ENCODE results near the gene CTBP2.

Gene CTBP2

GRCh38 chr10:125003146-125003900 lies 157.0 kb downstream of the CTBP2 start:
- no peak for DNase-seq

DNA sequence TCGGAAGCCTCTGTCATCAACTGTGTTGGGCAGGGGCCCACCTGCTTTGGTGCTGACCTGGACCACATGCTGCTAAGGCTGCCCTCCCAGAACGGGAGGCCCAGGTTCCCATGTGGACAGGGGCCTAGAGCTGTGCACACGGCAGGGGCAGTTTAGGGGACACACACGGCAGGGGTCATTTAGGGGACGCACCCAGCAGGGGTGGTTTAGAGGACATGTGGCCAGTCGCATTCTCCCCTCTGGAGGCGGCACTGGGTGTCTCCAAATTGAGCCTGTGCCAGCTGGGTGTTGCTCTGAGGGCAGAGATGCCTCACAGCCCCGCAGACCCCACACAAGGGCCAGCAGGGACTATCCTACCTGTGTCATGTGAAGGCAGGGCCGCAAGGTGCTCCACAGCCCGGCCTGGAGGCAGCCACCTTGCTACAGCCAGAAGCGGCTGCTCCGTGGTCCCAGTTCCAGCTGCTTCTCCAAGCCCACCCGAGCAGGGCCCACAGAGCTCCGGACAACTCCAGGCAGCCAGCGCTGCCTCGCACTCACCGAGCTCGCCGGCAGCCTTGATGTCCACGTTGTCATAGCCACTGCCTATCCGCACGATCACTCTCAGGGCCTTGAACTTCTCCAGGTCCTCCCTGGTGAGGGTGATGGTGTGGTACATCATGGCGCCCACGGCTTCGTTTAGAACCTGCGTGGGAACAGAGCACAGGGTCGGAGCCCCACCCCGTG lies 157.8 kb downstream of the CTBP2 start:
- DNase-seq = no peak

GRCh38 chr10:125002047-125002422 lies 158.3 kb downstream of the CTBP2 start:
- DNase-seq = no peak

DNA sequence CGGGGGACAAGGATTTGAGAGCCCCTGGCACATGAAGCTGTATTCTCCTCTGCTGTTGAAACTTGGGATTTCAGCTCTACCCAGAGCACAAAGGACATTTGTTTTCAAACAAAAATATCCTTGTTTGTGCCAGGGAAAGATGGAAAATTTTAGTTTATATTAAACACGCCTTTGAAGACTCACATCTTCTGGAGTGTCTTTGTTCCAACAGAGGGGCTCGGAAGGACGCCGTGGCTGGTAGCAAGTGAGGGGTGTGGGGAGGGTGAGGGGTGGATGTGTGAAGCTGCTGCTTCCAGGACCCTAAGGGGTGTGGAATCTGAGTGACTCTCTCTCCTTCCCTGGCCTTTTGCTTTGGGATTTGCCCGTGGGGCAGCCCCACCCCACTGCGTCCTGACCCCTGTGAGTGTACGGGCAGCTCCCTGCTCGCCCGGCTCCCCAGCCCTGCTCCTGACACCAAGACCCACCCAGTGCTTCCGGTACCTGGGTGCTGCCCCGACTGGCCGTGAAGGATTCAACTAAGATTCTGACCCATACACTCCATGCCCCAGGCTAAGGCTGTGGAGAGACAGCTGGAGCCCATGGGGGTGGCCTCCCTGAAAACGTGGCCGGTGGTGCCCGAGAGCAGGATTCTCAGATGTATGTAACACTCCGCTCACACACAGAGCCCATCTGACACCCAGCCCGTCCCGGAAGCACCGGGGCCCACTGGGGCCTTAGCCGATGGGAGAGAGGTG lies 158.9 kb downstream of the CTBP2 start:
- DNase-seq = no peak

DNA sequence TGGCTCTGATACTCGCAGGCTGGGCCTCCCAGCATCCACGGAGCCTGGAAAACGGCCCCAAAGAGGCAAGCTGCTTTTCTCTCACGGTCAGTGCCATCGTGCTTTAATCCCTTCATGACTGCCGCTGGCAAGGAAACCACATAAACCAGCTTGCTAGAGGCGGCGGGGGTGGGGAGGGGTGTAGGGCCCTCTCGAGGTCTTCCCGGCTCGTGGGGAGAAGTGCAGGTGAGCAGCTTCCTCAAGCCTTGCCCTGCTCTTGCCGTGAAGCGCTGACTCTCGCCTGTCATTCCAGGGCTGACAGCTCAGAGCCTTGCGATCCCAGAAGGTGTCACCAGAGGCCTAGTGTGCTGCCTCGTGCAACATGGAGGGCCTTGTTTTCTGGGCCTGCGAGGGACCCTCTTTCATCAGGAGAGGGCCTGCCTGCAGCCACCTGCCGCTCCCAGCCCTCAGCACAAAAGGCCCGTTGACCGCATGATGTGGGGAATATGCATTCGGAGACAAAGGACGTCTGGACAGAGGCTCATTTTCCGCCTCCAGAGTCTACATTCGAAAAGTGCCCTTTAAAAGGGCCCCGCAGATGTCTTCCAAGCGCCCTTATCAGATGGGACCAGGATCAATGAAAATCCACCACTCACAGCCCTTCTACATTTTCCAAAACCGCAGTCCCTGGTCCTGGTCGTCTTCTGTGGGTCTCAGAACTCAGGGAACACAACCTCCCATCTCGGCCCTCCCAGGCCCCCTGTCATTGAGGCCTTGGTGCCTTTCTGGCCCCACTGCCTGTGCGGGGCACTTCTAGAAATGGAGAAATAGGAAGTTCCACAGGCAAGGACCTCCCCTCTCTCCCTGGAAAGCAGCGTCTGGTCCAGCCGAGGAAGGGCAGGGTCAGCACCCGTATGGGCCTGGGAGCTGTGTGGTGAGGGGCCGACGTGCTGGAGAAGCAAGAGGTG lies 159.7 kb downstream of the CTBP2 start:
- DNase-seq = no peak

DNA sequence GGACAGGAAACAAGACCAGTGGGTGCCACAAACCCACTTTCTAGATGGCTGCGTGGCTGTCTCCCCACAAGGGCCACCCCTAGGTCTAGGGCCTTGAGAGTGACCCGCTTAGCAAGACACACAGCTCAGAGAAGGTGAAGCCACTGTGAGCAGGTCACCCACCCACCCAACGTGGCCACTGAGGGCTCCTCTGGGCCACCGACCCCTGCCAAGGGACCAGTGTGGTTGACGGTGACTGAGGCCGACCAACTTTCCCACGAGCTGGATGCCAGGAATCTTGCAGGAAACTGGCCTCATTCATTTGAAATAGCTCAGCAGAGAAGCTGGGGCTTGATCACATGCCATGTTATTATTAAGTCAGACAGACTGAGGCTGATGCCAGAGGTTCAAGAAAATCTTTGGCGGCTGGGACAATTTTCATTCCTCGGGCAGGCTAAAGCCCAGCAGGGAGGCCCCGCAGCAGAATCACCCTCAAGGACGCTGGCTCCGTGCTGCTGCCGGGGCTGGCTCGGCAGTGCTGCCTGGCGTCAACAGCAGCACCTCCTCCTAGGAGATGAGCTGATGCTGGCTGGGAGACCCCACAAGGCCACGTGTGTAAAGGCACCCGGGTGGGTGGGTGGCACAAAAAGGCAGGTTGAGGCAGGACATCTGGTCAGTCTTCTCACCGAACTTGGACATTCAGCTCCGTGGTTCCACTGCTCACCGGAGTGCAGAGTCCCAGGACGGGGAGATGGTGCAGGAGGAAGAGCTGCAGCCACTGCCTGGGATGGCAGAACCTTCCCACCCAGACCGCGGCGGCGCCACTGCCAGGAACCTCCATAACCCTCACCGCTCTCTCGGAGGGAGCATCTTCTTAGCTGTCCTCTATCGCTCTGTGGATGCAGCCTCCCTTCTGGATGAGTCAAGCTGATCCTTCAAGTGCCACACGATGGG lies 160.7 kb downstream of the CTBP2 start:
- DNase-seq = no peak

DNA sequence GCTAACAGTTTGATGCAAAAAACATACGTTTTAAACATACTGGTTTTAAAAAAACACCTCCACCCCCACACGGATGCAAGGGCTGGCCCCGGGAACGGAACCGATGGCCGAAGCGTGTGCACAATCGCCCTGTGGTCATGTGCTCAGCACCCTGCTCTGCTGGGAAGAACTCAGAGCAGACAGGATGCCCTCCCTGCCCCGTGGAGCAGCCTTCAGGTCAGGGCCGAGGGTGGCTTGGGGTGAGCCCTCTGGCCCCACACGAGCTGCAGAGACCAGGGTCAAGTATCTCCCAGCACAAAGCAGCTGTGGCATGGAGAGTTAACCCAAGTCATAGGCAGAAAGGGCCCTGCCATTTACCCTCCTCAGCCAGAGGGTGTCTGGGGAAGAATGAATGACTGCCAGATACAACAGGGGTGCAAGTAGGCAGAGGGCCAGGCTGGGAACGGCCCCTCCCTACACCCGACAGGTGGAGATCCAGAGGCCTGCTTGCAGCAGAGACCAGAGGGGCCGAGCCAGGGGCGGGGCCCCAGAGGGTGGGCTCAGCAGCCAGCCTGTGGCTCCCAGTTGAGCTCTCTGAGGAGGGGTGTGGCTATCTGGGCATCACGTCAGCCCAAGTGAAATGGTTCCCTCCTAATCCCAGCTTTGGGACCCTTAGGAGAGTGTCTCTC lies 161.6 kb downstream of the CTBP2 start:
- DNase-seq = no peak

- DNase-seq = no peak
These were observed 162.4 kb downstream of the CTBP2 start for GRCh38 chr10:124997771-124998623.

GRCh38 chr10:124997306-124997705 lies 163.1 kb downstream of the CTBP2 start:
- no peak for DNase-seq

GRCh38 chr10:124996854-124997215 lies 163.5 kb downstream of the CTBP2 start:
- no peak for DNase-seq

DNA sequence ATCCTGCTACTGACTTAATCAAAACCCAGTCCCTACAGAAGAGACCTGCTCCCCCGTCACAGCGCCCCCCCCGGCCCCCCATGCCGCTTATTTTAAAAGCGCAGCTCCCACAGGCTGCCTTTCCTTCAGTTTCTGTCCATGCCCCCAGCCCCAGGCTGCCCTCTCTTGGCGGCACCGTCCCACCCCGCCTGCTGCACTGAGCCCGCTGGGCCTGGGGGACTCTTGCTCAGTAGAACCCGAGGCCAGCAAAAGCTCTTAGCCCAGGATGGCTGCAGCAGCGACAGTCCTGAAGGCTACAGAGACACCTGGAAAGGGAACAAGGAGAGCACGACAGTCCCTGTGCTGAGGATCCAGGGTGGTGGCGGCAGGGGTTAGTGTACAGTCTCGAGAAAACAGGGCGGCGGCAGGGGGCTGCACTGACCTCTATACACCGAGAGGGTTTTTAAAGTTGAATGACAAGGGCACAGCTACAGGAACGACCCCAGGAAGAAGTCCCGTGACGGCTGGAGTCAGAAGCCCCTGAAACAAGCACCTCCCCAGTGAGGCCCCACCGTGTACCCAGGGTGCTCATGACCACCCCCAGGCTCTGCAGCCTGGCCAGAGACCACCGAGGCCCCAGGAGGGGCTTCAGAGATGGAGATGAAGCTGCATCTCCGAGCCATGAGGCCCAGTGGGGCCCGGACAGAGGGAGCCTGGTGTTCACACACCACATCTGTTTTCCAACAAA lies 164.1 kb downstream of the CTBP2 start:
- no peak for DNase-seq

DNA sequence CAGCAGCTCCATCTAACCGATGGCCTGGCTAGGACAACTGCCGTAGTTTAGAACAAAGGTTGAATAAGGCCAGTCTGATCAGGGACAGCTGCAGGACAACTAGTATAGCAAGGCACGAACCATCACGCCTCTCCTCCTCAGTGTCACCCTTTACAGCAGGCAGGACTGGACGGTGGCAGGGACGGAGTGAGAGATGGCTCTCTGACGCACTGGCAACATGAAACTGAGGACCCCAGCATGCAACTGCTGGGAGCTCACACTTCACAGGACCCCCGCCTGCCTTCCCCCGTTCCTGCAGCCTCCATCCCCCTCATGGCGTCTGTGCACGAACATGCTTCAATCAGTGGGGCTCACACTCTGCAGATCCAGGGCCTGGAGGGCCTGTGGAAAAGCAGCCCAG lies 164.8 kb downstream of the CTBP2 start:
- DNase-seq = no peak

- DNase-seq = no peak
These were observed 165.5 kb downstream of the CTBP2 start for GRCh38 chr10:124994573-124995473.

DNA sequence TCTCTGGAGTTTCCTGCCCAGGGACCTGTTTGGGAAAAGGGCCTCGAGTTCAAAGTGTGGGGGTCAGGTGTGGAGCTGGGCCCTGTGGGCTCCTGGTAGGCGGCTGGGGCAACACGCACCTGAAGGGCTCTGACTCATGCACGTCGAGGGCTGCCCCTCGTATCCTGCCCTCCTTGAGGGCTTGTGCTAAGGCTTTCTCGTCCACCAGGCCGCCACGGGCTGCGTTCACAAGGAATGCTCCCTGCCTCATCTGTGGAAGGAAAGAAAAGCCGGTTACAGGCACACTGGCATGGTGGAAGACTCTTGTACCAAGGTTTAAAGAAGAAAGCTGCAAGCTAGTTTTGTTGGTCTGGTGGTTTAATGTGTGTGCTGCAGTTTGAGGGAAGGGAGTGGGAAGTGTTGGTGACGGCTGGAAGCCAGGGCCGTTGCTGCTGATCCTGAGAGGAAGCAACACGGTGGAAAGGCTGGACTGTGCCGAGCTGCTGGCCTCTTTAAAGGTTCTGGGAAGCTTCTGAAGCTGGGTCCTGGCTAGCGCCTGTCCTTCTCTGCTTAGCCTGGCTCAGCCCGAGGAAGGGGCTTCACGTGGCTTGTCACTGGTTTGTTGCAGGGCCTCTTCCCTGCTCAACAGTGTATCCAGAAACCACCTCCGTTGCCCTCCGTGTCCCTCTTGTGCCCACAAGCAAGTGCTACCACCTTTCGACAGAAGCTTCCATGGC lies 166.5 kb downstream of the CTBP2 start:
- no peak for DNase-seq

DNA sequence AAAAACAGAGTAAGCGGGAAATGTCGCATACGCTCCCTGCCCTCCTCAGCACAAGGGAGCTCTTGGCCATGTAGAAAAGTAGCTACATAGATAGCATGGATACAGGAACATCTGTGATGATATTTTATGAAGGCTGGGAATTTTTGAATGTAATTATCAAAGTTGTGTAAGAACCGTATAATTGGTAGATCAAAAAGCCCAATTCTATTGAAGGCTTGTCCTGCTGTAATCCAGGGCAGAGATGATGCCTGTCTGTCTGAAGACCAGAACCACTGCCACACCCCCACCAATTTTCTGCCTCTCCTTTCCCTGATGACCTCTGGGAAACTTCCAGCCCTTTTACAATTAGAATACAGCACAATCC lies 167.0 kb downstream of the CTBP2 start:
- DNase-seq = no peak

- peak; percentile 47 for DNase-seq
These were observed 167.7 kb downstream of the CTBP2 start for GRCh38 chr10:124992462-124993344.

- no peak for DNase-seq
These were observed 168.5 kb downstream of the CTBP2 start for GRCh38 chr10:124991835-124992234.

All from activated CD4-positive, alpha-beta T cell treated with anti-CD3 and anti-CD28 coated beads, Interleukin-2, amount 50 U/mL, for 16 hours (primary cell).